Measurements from ENCODE around the gene TECTA. TPM values are rescaled to one million over a fixed set of nuclear protein-coding genes. Genes with fewer than 3 reads are reported as not detected.

TECTA gene
- total and polyA plus RNA-seq, 12 donors = 0.58 to 5.9 (median 1.3) TPM

- no peaks in the 10 kb centered on the region for H3K9me3 ChIP-seq (replicated peaks in 1 of 3)
- H3K36me3 ChIP-seq (replicated peaks in 1 of 2) = no peaks in the 10 kb centered on the region
- no peaks in the 10 kb centered on the region for H3K4me1 ChIP-seq (replicated peaks in 1 of 2)
- intact Hi-C loops (cut with DNase I) = no loop called here
- no peak for DNase-seq
- H3K4me3 ChIP-seq = no peak overlapping the region
- no peaks in the 10 kb centered on the region for H3K27me3 ChIP-seq
- 74 to 84% (median 79%) methylated on average over 9 of the region's 9 CpGs for WGBS, 4 donors
- TF ChIP-seq POLR2A (IDR thresholded peaks at IDR 0.05) (no peak), CTCF (IDR thresholded peaks at IDR 0.05) (no peak)
- no peak overlapping the region for H3K27ac ChIP-seq
These were observed 139.7 kb downstream of the TECTA start for GRCh38 chr11:121240650-121241303.

Other genes starting within 250 kb of the TECTA start
- gene TBCEL, start 77.1 kb upstream of the TECTA start, total RNA-seq = 10 to 100 TPM; 12.7 to 32.2 (median 26.0) TPM
- 10 to 100 TPM in 1 of 3 donors, 1 to 10 TPM in 2; 4.0 to 20.3 (median 6.8) TPM for gene TBCEL, start 77.1 kb upstream of the TECTA start, polyA plus RNA-seq
- 100 to 1,000 TPM in 2 of 9 donors, 10 to 100 TPM in 7; 27.2 to 178 (median 43.2) TPM for gene SC5D, start 191.5 kb downstream of the TECTA start, total RNA-seq
- gene SC5D, start 191.5 kb downstream of the TECTA start, polyA plus RNA-seq = 100 to 1,000 TPM in 1 of 3 donors, 10 to 100 TPM in 2; 18.3 to 317 (median 21.0) TPM